OCI-LY7 (cell line): ENCODE measurements around the gene MLPH. TPM values are rescaled to one million over a fixed set of nuclear protein-coding genes. Genes with fewer than 3 reads are reported as not detected.

ENCODE experiments used
- BruUV-seq: library from RNA; stranded (reverse); fragments of 400-500 nt; replicated peaks from 2 replicates; lab custom pipeline; 2021; lab: Mats Ljungman, UMichigan
- CTCF ChIA-PET: fragments of 300-600 bp; sonication (Branson Sonifier 250); formaldehyde crosslinking; loops from one replicate; lab custom pipeline; 2022; ENCODE audit warnings: antibody characterized with exemption; ENCODE audit not compliant: unreplicated experiment; lab: Charles Lee
- POLR2A ChIA-PET: fragments of 300-600 bp; sonication (Branson Sonifier 250); formaldehyde crosslinking; loops from one replicate; lab custom pipeline; 2022; ENCODE audit warnings: antibody characterized with exemption; lab: Charles Lee
- DNase-seq: peaks from one replicate; pipeline ENCODE4 v3.0.0-alpha.2; 2015; ENCODE audit warnings: low spot score
- H2AFZ ChIP-seq: fragments of 200-600 bp; sonication (generic), shearing (Covaris generic); 2 replicates; pipeline ENCODE4 v1.6.1; 2014; ENCODE audit warnings: mild to moderate bottlenecking, antibody characterized with exemption, low read length, moderate library complexity
- H3K27ac ChIP-seq: fragments of 200-600 bp; sonication (generic); 2 replicates; pipeline ENCODE4 v1.5.1; 2014; ENCODE audit warnings: mixed run types, low read depth, mild to moderate bottlenecking, moderate library complexity, low read length, inconsistent platforms; ENCODE audit not compliant: poor library complexity, severe bottlenecking
- H3K36me3 ChIP-seq: fragments of 200-600 bp; sonication (generic); 2 replicates; pipeline ENCODE4 v1.6.1; 2014; ENCODE audit warnings: mild to moderate bottlenecking, antibody characterized with exemption, low read length, moderate library complexity, mixed read lengths; ENCODE audit not compliant: insufficient read depth
- H3K4me1 ChIP-seq: fragments of 200-600 bp; sonication (generic); 2 replicates; pipeline ENCODE4 v1.5.1; 2014; ENCODE audit warnings: mild to moderate bottlenecking, low read length; ENCODE audit not compliant: insufficient read depth, poor library complexity, severe bottlenecking
- H3K4me2 ChIP-seq: fragments of 200-600 bp; sonication (generic); 2 replicates; pipeline ENCODE4 v1.6.1; 2014; ENCODE audit warnings: mild to moderate bottlenecking, low read length
- H3K4me3 ChIP-seq: fragments of 200-600 bp; sonication (generic); 2 replicates; pipeline ENCODE4 v1.5.1; 2014; ENCODE audit warnings: mild to moderate bottlenecking, low read depth, low read length; ENCODE audit not compliant: poor library complexity, severe bottlenecking
- H3K79me2 ChIP-seq: fragments of 200-600 bp; sonication (generic); 2 replicates; pipeline ENCODE4 v1.6.1; 2016; ENCODE audit warnings: low read depth, mild to moderate bottlenecking, low read length, moderate library complexity, mixed read lengths; ENCODE audit not compliant: insufficient read depth
- H3K9me2 ChIP-seq: fragments of 200-600 bp; sonication (generic); 2 replicates; pipeline ENCODE4 v1.6.1; 2016; ENCODE audit warnings: mild to moderate bottlenecking, low read length, mixed read lengths; ENCODE audit not compliant: insufficient read depth
- H3K9me3 ChIP-seq: fragments of 200-600 bp; sonication (generic); 2 replicates; pipeline ENCODE4 v1.6.1; 2014; ENCODE audit warnings: mild to moderate bottlenecking, mixed run types, low read length, mixed read lengths
- H4K20me1 ChIP-seq: fragments of 200-600 bp; sonication (generic); 2 replicates; pipeline ENCODE4 v1.6.1; 2014; ENCODE audit warnings: mild to moderate bottlenecking, antibody characterized with exemption, low read length, moderate library complexity, mixed read lengths; ENCODE audit not compliant: insufficient read depth
- CTCF ChIP-seq: fragments of 200-600 bp; sonication (generic); conservative IDR thresholded peaks from 2 replicates; pipeline ENCODE4 v1.5.1; 2014; ENCODE audit warnings: mild to moderate bottlenecking, antibody characterized with exemption, low read length, moderate library complexity, mixed read lengths
- EZH2phosphoT487 ChIP-seq: fragments of 200-600 bp; sonication (generic); IDR thresholded peaks from 2 replicates; pipeline ENCODE4 v1.6.1; 2018; ENCODE audit warnings: low read depth, borderline replicate concordance, mild to moderate bottlenecking, mixed run types, antibody characterized with exemption, low read length, moderate library complexity, mixed read lengths
- intact Hi-C: fragments of 100-400 bp; cut with micrococcal nuclease; formaldehyde crosslinking; loops from one replicate; pipeline ENCODE4 v1.10.0; 2022; ENCODE audit not compliant: unreplicated experiment
- total RNA-seq, 2 experiments: library from RNA; depleted of rRNA in 1 of 2; stranded (reverse); fragments of >200 nt in 1 of 2; shearing (Covaris generic) in 1 of 2; gene quantifications; 2 replicates each; pipeline ENCODE4 v1.2.3, GENCODE V29; 2014 to 2022

The MLPH gene
- total RNA-seq, 2 experiments from 2014 or later = not detected

- no peaks in the 10 kb centered on the region for H3K9me2 ChIP-seq
- no peaks in the 10 kb centered on the region for H3K4me1 ChIP-seq
- H2AFZ ChIP-seq = no peak overlapping the region
- no peaks in the 10 kb centered on the region for H4K20me1 ChIP-seq
- POLR2A ChIA-PET = no interaction called here
- no peaks in the 10 kb centered on the region for H3K79me2 ChIP-seq
- TF ChIP-seq CTCF (no peak), EZH2phosphoT487 (no peak)
- no peak overlapping the region for H3K27ac ChIP-seq
- no peak overlapping the region for H3K4me2 ChIP-seq
- H3K9me3 ChIP-seq = no peaks in the 10 kb centered on the region
- no peaks in the 10 kb centered on the region for H3K36me3 ChIP-seq
- no peak for DNase-seq
- no TSS peak for BruUV-seq
- intact Hi-C loops = no loop called here
- CTCF ChIA-PET = interaction anchor here (0.5 kb wide), 1 partner anchor 260 kb away, joined by 8 read pairs; no protein-coding TSS in a partner anchor
- no peak overlapping the region for H3K4me3 ChIP-seq
These were observed 27.8 kb upstream of the MLPH start for GRCh38 chr2:237459226-237459625.

- ChIA-PET CTCF (interaction anchor here (0.5 kb wide), 1 partner anchor 260 kb away, joined by 8 read pairs; no protein-coding TSS in a partner anchor), POLR2A (no interaction called here)
- no peaks in the 10 kb centered on the region for H4K20me1 ChIP-seq
- no peaks in the 10 kb centered on the region for H3K9me3 ChIP-seq
- no peaks in the 10 kb centered on the region for H3K36me3 ChIP-seq
- H3K4me3 ChIP-seq = no peak overlapping the region
- intact Hi-C loops = no loop called here
- no peak for DNase-seq
- no peak for TF ChIP-seq EZH2phosphoT487
- no peak for TF ChIP-seq CTCF
- no peaks in the 10 kb centered on the region for H3K9me2 ChIP-seq
- H3K4me2 ChIP-seq = no peak overlapping the region
- H3K4me1 ChIP-seq = no peaks in the 10 kb centered on the region
- BruUV-seq = no TSS peak
- H2AFZ ChIP-seq = no peak overlapping the region
- H3K27ac ChIP-seq = no peak overlapping the region
- H3K79me2 ChIP-seq = no peaks in the 10 kb centered on the region
These were observed 27.3 kb upstream of the MLPH start for GRCh38 chr2:237459741-237460174.

- Histone ChIP-seq H3K4me2 (no peak overlapping the region), H2AFZ (no peak overlapping the region), H4K20me1 (no peaks in the 10 kb centered on the region), H3K4me1 (no peaks in the 10 kb centered on the region), H3K36me3 (no peaks in the 10 kb centered on the region), H3K79me2 (no peaks in the 10 kb centered on the region), H3K27ac (no peak overlapping the region), H3K4me3 (no peak overlapping the region), H3K9me2 (no peaks in the 10 kb centered on the region), H3K9me3 (no peaks in the 10 kb centered on the region)
- POLR2A ChIA-PET = no interaction called here
- intact Hi-C loops = no loop called here
- TF ChIP-seq EZH2phosphoT487 (no peak), CTCF (no peak)
- BruUV-seq = no TSS peak
- CTCF ChIA-PET = no interaction called here
- DNase-seq = no peak
These were observed 22.2 kb upstream of the MLPH start for GRCh38 chr2:237464757-237465391.
